ENCODE data around the gene CHST11. TPM values are rescaled to one million over a fixed set of nuclear protein-coding genes. Genes with fewer than 3 reads are reported as not detected.

CHST11 gene
- total and polyA plus RNA-seq, 10 of the 15 experiments (the other 5 are each of a cell fraction or from before 2014, with no cell fraction given) = 1.9 to 38.1 (median 17.2) TPM

DNA sequence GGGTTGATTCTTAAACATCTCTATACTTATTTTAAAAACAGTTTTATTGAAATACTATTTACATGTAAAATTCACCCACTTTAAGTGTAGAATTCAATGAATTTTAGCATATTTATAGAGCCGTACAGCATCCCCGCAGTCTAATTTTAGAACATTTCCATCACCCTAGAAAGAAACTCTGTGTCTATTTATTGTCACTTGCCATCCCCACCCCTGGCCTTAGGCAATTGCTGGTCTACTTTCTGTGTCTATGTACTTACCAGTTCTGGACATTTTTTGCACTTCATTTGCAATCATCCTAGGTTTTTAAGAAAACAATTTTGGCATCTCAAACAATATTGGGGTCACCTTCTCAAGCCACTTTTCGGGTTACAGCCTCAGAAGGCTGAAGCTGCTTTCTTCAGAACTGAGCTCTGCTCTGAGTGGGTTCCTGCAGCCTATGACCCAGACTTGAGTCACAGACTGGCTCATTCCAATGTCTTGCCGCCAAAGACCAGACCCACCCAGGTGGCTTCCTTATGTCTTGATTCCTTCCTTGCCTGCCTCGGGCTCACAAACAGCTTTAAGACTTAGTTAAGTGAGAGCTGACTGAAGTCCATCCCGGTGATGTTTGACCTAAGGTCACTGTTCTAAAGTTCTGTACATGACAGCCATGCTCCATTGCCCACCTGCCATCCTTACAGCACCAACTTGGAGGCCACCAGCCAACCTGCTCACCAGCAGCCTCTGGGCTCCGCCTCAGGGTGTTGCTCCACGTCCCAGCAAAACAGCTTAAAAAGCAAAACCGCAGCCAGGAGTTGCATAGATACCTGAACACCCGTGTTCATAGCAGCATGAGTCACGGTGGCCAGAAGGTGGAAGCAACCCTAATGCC, 131.5 kb downstream of the CHST11 start:
- H3K27me3 ChIP-seq (replicated peaks in 1 of 2; ENCODE audit: control insufficient read depth in 2 of 2, insufficient read depth in 2 of 2, low read length in 1 of 2) = no peaks in the 10 kb centered on the region
- no peak overlapping the region for H2AFZ ChIP-seq (ENCODE audit: control insufficient read depth, low read depth, low read length)
- intact Hi-C loops (cut with micrococcal nuclease; ENCODE audit: unreplicated experiment) = no loop called here
- peaks cover 17% of the 10 kb centered on the region for H3K4me1 ChIP-seq (ENCODE audit: control insufficient read depth, insufficient read depth, low read length)
- no peaks in the 10 kb centered on the region for H3K9me3 ChIP-seq (replicated peaks; ENCODE audit: control insufficient read depth, insufficient read depth, low read length)
- CTCF ChIA-PET = interaction anchor here (0.6 to 0.9 kb wide), 5 partner anchors 8 to 207 kb away, joined by 3 to 5 read pairs (median 3); no protein-coding TSS in a partner anchor
- in situ Hi-C loops (cut with MboI) = no loop called here
- no peak for DNase-seq (ENCODE audit: low read depth, low spot score)
- WGBS (ENCODE audit: insufficient coverage, insufficient replicate concordance, low lambda C conversion rate, missing lambda C conversion rate) = 91% methylated on average over 11 of the region's 11 CpGs
- no peak overlapping the region for H3K4me3 ChIP-seq
- no peak for ATAC-seq
- peaks cover 1 to 3% of the 10 kb centered on the region in 2 experiments; a peak in 1 of 4 replicates for H3K36me3 ChIP-seq (ENCODE audit: control insufficient read depth in 2 of 2, insufficient read depth in 2 of 2, low read length in 1 of 2)
- H3K27ac ChIP-seq (ENCODE audit: control insufficient read depth, insufficient read depth) = no peak overlapping the region
- SMC1A ChIA-PET (ENCODE audit: uncharacterized antibody, unreplicated experiment) = interaction anchor here (1.3 to 1.4 kb wide), 2 partner anchors 13 to 128 kb away, joined by 3 to 4 read pairs; no protein-coding TSS in a partner anchor
- POLR2A ChIA-PET = no interaction called here
- no peaks in the 10 kb centered on the region; the same call in 1 of the 2 replicates for H4K20me1 ChIP-seq (ENCODE audit: control insufficient read depth, insufficient read depth)
- no peak for FAIRE-seq
- H3K4me2 ChIP-seq (ENCODE audit: control insufficient read depth, insufficient read depth) = no peak overlapping the region
- no TSS peak for BruUV-seq (replicated peaks)
- no peak for TF ChIP-seq FOXK2 (IDR thresholded peaks at IDR 0.05)
- no peak for TF ChIP-seq NR2C1 (IDR thresholded peaks at IDR 0.05)
- TF ChIP-seq, protein P1, sequence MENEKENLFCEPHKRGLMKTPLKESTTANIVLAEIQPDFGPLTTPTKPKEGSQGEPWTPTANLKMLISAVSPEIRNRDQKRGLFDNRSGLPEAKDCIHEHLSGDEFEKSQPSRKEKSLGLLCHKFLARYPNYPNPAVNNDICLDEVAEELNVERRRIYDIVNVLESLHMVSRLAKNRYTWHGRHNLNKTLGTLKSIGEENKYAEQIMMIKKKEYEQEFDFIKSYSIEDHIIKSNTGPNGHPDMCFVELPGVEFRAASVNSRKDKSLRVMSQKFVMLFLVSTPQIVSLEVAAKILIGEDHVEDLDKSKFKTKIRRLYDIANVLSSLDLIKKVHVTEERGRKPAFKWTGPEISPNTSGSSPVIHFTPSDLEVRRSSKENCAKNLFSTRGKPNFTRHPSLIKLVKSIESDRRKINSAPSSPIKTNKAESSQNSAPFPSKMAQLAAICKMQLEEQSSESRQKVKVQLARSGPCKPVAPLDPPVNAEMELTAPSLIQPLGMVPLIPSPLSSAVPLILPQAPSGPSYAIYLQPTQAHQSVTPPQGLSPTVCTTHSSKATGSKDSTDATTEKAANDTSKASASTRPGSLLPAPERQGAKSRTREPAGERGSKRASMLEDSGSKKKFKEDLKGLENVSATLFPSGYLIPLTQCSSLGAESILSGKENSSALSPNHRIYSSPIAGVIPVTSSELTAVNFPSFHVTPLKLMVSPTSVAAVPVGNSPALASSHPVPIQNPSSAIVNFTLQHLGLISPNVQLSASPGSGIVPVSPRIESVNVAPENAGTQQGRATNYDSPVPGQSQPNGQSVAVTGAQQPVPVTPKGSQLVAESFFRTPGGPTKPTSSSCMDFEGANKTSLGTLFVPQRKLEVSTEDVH (IDR thresholded peaks at IDR 0.05; ENCODE audit: low read depth, partially characterized antibody) = no peak
- TF ChIP-seq HDAC2 (IDR thresholded peaks at IDR 0.05) = no peak
- peaks cover 17% of the 10 kb centered on the region for H3K79me2 ChIP-seq (ENCODE audit: control insufficient read depth, insufficient read depth, low read length)
- no peak overlapping the region for H3K9ac ChIP-seq (ENCODE audit: control insufficient read depth, insufficient read depth, low read length)
- RAD21 ChIA-PET (ENCODE audit: unreplicated experiment) = interaction anchor here (1.0 kb wide), 1 partner anchor 130 kb away, joined by 3 read pairs; no protein-coding TSS in a partner anchor
